Mesenchymal stem cell (in vitro differentiated cells and primary cell): ENCODE results near the gene STARD10.

ENCODE experiments used
- DNase-seq: peaks from one replicate; pipeline ENCODE4 v3.0.0-alpha.2; 2013
- H2AFZ ChIP-seq: one replicate; pipeline ENCODE4 v1.6.1; 2013; ENCODE audit warnings: low read depth, mild to moderate bottlenecking, control low read depth, inconsistent platforms, low read length, moderate library complexity
- H2AK5ac ChIP-seq: 2 replicates; pipeline ENCODE4 v1.6.1; 2013; ENCODE audit warnings: low read length, moderate library complexity, mild to moderate bottlenecking, inconsistent platforms; ENCODE audit not compliant: severe bottlenecking
- H2BK120ac ChIP-seq: one replicate; pipeline ENCODE4 v1.6.1; 2013; ENCODE audit warnings: low read depth, mild to moderate bottlenecking, inconsistent platforms, low read length, moderate library complexity
- H2BK12ac ChIP-seq, 2 experiments: one replicate each; pipeline ENCODE4 v1.6.1; 2013; ENCODE audit warnings: inconsistent platforms in 2 of 2, low read length in 2 of 2, mild to moderate bottlenecking in 2 of 2, moderate library complexity in 2 of 2, control low read depth in 1 of 2
- H2BK15ac ChIP-seq: one replicate; pipeline ENCODE4 v1.6.1; 2013; ENCODE audit warnings: mild to moderate bottlenecking, low read depth, inconsistent platforms; ENCODE audit not compliant: poor library complexity, severe bottlenecking
- H2BK5ac ChIP-seq: 2 replicates; pipeline ENCODE4 v1.6.1; 2013; ENCODE audit warnings: low read depth, mild to moderate bottlenecking, low read length, control low read depth, inconsistent platforms; ENCODE audit not compliant: poor library complexity, severe bottlenecking
- H3K14ac ChIP-seq, 2 experiments: one replicate each; pipeline ENCODE4 v1.6.1; 2013; ENCODE audit warnings: inconsistent platforms in 2 of 2, low read length in 2 of 2, control low read depth in 1 of 2, mild to moderate bottlenecking in 1 of 2, moderate library complexity in 1 of 2
- H3K18ac ChIP-seq, 2 experiments: one replicate each; pipeline ENCODE4 v1.6.1; 2013; ENCODE audit warnings: inconsistent platforms in 2 of 2, low read length in 2 of 2, control low read depth in 1 of 2, low read depth in 1 of 2, mild to moderate bottlenecking in 1 of 2
- H3K23ac ChIP-seq, 2 experiments: one replicate each; pipeline ENCODE4 v1.6.1; 2013; ENCODE audit warnings: inconsistent platforms in 2 of 2, low read length in 2 of 2, mild to moderate bottlenecking in 2 of 2, moderate library complexity in 2 of 2, control low read depth in 1 of 2
- H3K27ac ChIP-seq: 2 replicates; pipeline ENCODE4 v1.5.1; 2013; ENCODE audit warnings: mild to moderate bottlenecking, moderate library complexity, low read length, control low read depth, inconsistent platforms; ENCODE audit not compliant: poor library complexity, severe bottlenecking
- H3K27me3 ChIP-seq, 2 experiments: 2 replicates each; pipeline versions ENCODE4 v1.6.1 to v1.7.0; 2013; ENCODE audit warnings: low read length in 2 of 2, mild to moderate bottlenecking in 2 of 2, moderate library complexity in 2 of 2, control low read depth in 1 of 2, inconsistent platforms in 1 of 2; ENCODE audit not compliant: control insufficient read depth in 1 of 2, insufficient read depth in 1 of 2
- H3K36me3 ChIP-seq, 2 experiments: 2 replicates each; pipeline versions ENCODE4 v1.6.1 to v1.7.0; 2013; ENCODE audit warnings: low read length in 2 of 2, control low read depth in 1 of 2, inconsistent platforms in 1 of 2, low read depth in 1 of 2, mild to moderate bottlenecking in 1 of 2; ENCODE audit not compliant: insufficient read depth in 2 of 2, control insufficient read depth in 1 of 2
- H3K4ac ChIP-seq, 2 experiments: one replicate each; pipeline ENCODE4 v1.6.1; 2013; ENCODE audit warnings: inconsistent platforms in 2 of 2, low read length in 2 of 2, mild to moderate bottlenecking in 2 of 2, moderate library complexity in 2 of 2, control low read depth in 1 of 2, low read depth in 1 of 2
- H3K4me1 ChIP-seq: 2 replicates; pipeline ENCODE4 v1.6.1; 2013; ENCODE audit warnings: low read depth, low read length, control low read depth; ENCODE audit not compliant: control insufficient read depth, insufficient read depth
- H3K4me2 ChIP-seq: 2 replicates; pipeline ENCODE4 v1.6.1; 2013; ENCODE audit warnings: low read length, mild to moderate bottlenecking, inconsistent platforms; ENCODE audit not compliant: poor library complexity, severe bottlenecking
- H3K4me3 ChIP-seq, 2 experiments: 2 replicates each; pipeline versions ENCODE4 v1.5.1 to v1.7.0; 2013; ENCODE audit warnings: low read length in 2 of 2, mild to moderate bottlenecking in 2 of 2, control low read depth in 1 of 2, low read depth in 1 of 2; ENCODE audit not compliant: insufficient read depth in 1 of 2
- H3K79me1 ChIP-seq: replicated peaks from 2 replicates; pipeline ENCODE4 v1.6.1; 2013; ENCODE audit warnings: mild to moderate bottlenecking, control low read depth, low read length, inconsistent platforms; ENCODE audit not compliant: poor library complexity, severe bottlenecking
- H3K9ac ChIP-seq: 2 replicates; pipeline ENCODE4 v1.7.0; 2013; ENCODE audit warnings: mild to moderate bottlenecking, low read length, moderate library complexity
- H3K9me3 ChIP-seq: 2 replicates; pipeline ENCODE4 v1.7.0; 2013; ENCODE audit warnings: mild to moderate bottlenecking, low read length; ENCODE audit not compliant: control insufficient read depth
- H4K8ac ChIP-seq: one replicate; pipeline ENCODE4 v1.6.1; 2013; ENCODE audit warnings: inconsistent platforms, mild to moderate bottlenecking, low read length, moderate library complexity
- H4K91ac ChIP-seq: one replicate; pipeline ENCODE4 v1.6.1; 2013; ENCODE audit warnings: mild to moderate bottlenecking, low read length, inconsistent platforms
- WGBS: methylation state at CpG from one replicate; pipeline ENCODE4 v1.1.7; 2013; ENCODE audit warnings: mixed read lengths; 5-methylcytosine and 5-hydroxymethylcytosine counted together

Gene STARD10

DNA sequence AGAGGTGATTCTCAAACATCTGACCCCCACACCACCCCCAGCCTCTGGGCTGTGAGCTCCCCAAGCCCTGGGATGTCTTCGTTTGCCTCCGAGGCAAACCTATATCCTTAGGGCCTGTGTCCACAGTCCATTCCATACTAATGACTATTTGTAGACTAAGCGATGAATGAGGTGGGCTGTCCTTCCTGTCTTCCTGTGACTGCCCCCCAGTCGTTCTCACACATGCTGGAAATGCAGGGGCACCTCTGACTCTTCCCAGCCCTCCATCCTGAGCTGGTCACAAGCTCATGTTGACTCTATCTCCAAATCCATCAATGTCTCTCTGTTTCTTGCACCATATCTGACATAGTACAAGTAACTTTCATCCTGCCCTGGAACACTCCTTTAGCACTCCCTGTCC lies 25.1 kb upstream of the STARD10 start:
- Histone ChIP-seq H4K91ac (no peak overlapping the region), H3K4me1 (peaks cover 30% of the 10 kb centered on the region), H3K4me2 (no peak overlapping the region), H2BK120ac (no peak overlapping the region), H3K36me3 (peaks cover 8 to 16% of the 10 kb centered on the region in 2 experiments), H2BK15ac (no peak overlapping the region), H3K9ac (no peak overlapping the region), H3K27me3 (no peaks in the 10 kb centered on the region), H3K4me3 (no peak overlapping the region), H2BK12ac (no peak overlapping the region), H3K27ac (no peak overlapping the region), H4K8ac (no peak overlapping the region), H3K23ac (no peak overlapping the region), H3K79me1 (peaks cover 5% of the 10 kb centered on the region), H3K4ac (no peak overlapping the region), H2AK5ac (no peak overlapping the region), H2AFZ (no peak overlapping the region), H3K14ac (no peak overlapping the region), H3K9me3 (no peaks in the 10 kb centered on the region), H3K18ac (no peak overlapping the region), H2BK5ac (no peak overlapping the region)
- DNase-seq, result no peak
- WGBS, result 57% methylated on average over 4 of the region's 4 CpGs

DNA sequence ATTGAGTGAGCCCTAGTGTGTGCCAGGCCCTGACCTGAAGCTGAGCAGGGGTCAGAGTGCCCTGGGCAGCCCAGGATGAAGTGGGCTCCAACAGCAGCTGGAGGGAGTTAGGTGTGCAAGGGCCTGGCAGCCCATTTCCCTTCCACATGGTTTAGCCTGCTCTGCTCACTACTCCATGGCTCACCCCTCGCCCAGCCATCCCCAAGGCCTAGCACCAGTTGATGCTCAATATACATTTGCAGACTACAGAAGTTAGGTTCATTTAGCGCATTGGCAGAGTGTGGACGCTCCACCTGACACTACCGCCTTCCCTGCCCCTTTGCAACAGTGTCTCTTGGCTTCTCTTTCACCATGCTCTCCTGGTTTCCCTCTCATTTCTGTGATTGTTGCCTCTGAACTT lies 24.1 kb upstream of the STARD10 start:
- no peak overlapping the region for H2BK15ac ChIP-seq
- no peaks in the 10 kb centered on the region for H3K27me3 ChIP-seq
- H2AFZ ChIP-seq, result no peak overlapping the region
- DNase-seq, result no peak
- H3K4me1 ChIP-seq, result peaks cover 39% of the 10 kb centered on the region
- H2AK5ac ChIP-seq, result no peak overlapping the region
- over 99% methylated on average over 4 of the region's 4 CpGs for WGBS
- no peak overlapping the region for H2BK12ac ChIP-seq
- no peak overlapping the region for H3K4ac ChIP-seq
- H2BK120ac ChIP-seq, result no peak overlapping the region
- no peak overlapping the region for H4K91ac ChIP-seq
- H3K9me3 ChIP-seq, result no peaks in the 10 kb centered on the region
- no peak overlapping the region for H3K4me3 ChIP-seq
- H3K14ac ChIP-seq, result no peak overlapping the region
- no peak overlapping the region for H2BK5ac ChIP-seq
- no peak overlapping the region for H3K4me2 ChIP-seq
- H3K23ac ChIP-seq, result no peak overlapping the region
- no peak overlapping the region for H3K27ac ChIP-seq
- H3K79me1 ChIP-seq, result peaks cover 7% of the 10 kb centered on the region
- H4K8ac ChIP-seq, result no peak overlapping the region
- H3K9ac ChIP-seq, result no peak overlapping the region
- peaks cover 8 to 16% of the 10 kb centered on the region in 2 experiments for H3K36me3 ChIP-seq
- H3K18ac ChIP-seq, result no peak overlapping the region

DNA sequence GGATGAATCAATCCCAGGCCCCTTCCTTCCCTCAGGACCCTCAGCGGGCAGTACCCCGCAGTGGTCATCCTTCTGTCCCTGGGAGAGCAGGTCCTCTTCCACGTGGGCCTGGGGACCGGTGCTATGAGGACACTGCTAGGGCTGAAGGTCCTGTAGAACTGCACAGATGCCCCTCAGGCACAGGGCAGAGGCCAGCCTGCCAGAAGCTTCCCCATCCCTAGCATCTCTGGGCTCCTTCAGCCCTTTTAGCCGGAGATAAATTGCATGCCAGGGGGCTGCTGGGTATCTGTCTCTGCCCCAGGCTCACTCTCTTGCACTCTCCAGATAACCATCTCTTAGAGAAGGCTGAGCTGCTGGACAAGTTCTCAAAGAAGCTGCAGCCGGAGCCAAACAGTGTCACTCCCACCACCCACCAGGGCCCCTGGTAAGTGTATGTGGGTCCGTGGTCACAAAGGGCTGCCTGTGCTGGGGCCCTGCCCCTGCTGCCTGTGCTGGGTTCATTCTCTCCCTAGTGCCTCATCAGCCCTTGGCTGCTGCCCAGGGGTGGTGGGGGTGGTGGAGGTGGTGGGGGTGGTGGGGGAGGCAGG lies 22.6 kb upstream of the STARD10 start:
- no peak overlapping the region for H3K27ac ChIP-seq
- peak overlapping the region; percentile 57 to 83 for H3K4ac ChIP-seq
- no peaks in the 10 kb centered on the region for H3K27me3 ChIP-seq
- no peak overlapping the region for H3K23ac ChIP-seq
- peaks cover 33% of the 10 kb centered on the region for H3K4me1 ChIP-seq
- H3K36me3 ChIP-seq, result peaks cover 8 to 16% of the 10 kb centered on the region in 2 experiments
- H2BK120ac ChIP-seq, result no peak overlapping the region
- H3K14ac ChIP-seq, result peak overlapping the region in 1 of 2 experiments; percentile 63
- no peak overlapping the region for H2AK5ac ChIP-seq
- no peak overlapping the region for H3K4me2 ChIP-seq
- peak overlapping the region in 1 of 2 experiments; percentile 49 for H3K18ac ChIP-seq
- peak overlapping the region; percentile 75 for H4K91ac ChIP-seq
- peak overlapping the region in 1 of 2 experiments; percentile 37 for H2BK12ac ChIP-seq
- no peak overlapping the region for H2AFZ ChIP-seq
- no peak overlapping the region for H2BK15ac ChIP-seq
- H2BK5ac ChIP-seq, result no peak overlapping the region
- WGBS, result 84% methylated on average over 6 of the region's 7 CpGs
- DNase-seq, result no peak
- peaks cover 12% of the 10 kb centered on the region for H3K79me1 ChIP-seq
- H3K9me3 ChIP-seq, result no peaks in the 10 kb centered on the region
- H3K9ac ChIP-seq, result no peak overlapping the region
- no peak overlapping the region for H3K4me3 ChIP-seq
- no peak overlapping the region for H4K8ac ChIP-seq

DNA sequence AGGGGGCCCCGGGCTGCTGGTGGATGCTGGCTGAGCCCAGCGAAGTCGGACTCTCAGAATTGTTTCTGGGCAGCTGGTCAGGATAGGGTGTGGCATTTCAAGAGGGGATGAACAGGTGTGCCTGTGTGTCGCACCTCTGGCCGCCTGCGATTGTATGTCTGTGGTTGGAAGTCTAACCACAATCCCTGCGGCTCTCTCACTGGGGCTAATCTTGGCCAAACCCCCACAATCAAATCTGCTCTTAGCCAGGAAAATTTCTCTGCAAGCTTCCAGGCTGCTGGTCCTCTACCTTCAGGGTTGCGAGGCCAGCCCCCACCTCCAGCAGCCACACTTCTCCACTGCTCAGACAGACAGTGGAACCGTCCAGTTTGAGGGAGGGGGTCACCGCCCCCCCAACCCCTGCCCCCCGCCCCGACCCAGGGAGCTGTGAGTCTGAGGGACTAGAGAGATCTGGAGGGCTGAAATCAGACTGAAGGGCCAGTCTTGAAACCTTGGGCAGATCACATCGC lies 21.3 kb upstream of the STARD10 start:
- WGBS, result 33% methylated on average over 12 of the region's 13 CpGs
- no peak overlapping the region for H3K14ac ChIP-seq
- peak overlapping the region; percentile 97 for H3K9ac ChIP-seq
- H2AK5ac ChIP-seq, result no peak overlapping the region
- H4K8ac ChIP-seq, result peak overlapping the region; percentile 94
- H3K23ac ChIP-seq, result peak overlapping the region in 1 of 2 experiments; percentile 86
- peaks cover 14% of the 10 kb centered on the region for H3K79me1 ChIP-seq
- no peak overlapping the region for H2BK5ac ChIP-seq
- H2AFZ ChIP-seq, result no peak overlapping the region
- H4K91ac ChIP-seq, result peak overlapping the region; percentile 54
- H2BK12ac ChIP-seq, result peak overlapping the region; percentile 18 to 31
- H2BK120ac ChIP-seq, result peak overlapping the region; percentile 62
- DNase-seq, result no peak
- H2BK15ac ChIP-seq, result peak overlapping the region; percentile 88
- no peaks in the 10 kb centered on the region for H3K27me3 ChIP-seq
- H3K18ac ChIP-seq, result peak overlapping the region; percentile 94 to 95
- no peaks in the 10 kb centered on the region for H3K9me3 ChIP-seq
- peaks cover 8 to 19% of the 10 kb centered on the region in 2 experiments for H3K36me3 ChIP-seq
- peaks cover 28% of the 10 kb centered on the region for H3K4me1 ChIP-seq
- peak overlapping the region; percentile 97 for H3K4me2 ChIP-seq
- H3K4me3 ChIP-seq, result peak overlapping the region; percentile 94 to 95
- H3K27ac ChIP-seq, result no peak overlapping the region
- peak overlapping the region in 1 of 2 experiments; percentile 76 for H3K4ac ChIP-seq
